GM18508 (cell line): ENCODE measurements around the gene UBP1.

Experiments used
- ATAC-seq: cut with Tn5 transposase; IDR thresholded peaks from one replicate; pipeline ENCODE4 v1.9.1; 2021; ENCODE audit warnings: moderate number of reproducible peaks; ENCODE audit not compliant: insufficient read depth, unreplicated experiment

Gene UBP1

DNA sequence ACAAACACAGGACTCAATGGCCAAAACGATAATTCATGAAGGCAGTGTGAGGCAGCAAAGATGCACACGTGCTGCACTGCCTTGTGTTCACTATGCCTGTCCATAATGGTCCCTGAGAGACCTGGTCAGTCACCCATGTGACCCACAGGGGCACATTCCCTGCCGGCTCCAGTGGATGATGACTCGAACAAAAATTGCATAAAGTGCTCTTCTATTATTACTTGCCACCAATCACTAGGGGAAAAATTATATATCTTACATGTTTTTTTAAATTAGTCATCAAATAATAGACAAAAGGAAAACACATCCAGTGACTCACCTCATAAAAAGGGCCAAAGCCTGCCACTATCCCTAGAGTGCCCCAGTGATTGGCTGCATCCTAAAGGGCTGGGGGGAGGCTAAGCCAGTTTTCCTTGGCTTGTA is 47.5 kb downstream of the UBP1 start:
- no peak for ATAC-seq

DNA sequence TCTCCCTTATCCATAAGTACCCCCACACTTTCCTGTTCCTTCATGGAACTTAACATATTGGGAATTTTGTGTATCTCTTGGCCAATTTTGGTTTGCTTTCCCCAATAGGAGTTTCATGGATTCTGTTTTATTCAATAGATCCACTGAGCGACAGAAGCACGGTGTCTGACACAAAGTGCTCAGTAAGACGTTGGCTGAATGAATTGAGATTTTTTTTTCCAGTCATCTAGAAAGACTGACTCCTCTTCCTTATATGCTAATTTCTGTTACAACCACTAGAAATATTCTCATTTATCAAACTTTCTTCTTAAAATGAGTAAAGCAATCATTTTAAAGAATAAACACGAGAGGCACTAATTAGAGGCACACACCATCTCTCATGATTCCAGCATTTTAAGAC is 48.1 kb downstream of the UBP1 start:
- ATAC-seq: no peak

DNA sequence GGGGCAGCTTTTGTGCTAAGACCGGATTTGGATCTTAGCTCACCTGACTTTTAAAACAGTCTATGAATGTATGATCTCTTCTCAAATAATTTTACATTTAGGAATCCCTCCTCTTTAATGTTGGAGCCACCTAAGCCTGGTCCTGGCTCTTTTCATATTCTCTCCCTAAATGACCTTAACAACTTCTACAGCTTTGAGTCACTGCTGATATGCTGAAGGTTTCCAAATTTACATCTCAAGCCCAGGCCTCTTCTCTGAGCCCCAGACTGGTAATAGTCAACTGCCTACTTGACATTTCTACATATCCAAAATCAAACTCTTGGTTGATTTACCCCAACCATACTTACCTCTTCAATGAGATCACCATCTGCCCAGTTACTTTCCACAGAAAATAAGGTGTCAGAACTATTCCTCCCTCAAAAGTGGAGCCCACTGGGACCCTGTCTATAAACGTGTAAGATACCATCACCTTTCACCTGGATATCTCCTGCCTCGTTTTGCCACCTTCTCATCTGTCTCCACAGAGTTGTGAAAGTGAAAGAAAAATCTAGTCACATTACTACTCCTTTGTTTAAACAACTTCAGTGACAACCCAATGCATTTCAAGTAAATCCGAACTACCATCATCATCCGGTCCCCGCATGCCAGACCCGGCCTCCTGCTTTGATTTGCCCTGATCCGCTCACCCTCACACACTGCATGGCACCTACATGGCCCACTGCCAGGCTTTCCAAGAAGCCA is 48.8 kb downstream of the UBP1 start:
- no peak for ATAC-seq

DNA sequence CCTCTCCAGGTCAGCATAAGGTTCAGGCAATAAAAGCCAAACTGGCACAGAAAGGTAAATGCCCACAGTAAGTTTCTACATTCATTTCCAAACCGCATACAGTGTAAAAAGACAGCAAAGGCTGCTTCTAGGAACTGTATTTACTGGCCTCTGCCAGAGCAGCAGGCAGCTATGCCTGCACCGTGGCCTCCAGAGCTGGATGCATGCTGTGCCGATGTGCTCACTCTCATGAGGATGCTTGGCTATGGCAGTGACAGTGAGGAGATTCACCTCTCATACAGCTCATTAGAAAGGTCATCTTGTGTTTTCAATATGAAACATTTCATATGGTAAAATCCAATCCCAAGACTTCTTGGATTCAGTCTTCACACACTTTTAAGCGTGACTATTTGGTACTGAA is 50.3 kb downstream of the UBP1 start:
- no peak for ATAC-seq

DNA sequence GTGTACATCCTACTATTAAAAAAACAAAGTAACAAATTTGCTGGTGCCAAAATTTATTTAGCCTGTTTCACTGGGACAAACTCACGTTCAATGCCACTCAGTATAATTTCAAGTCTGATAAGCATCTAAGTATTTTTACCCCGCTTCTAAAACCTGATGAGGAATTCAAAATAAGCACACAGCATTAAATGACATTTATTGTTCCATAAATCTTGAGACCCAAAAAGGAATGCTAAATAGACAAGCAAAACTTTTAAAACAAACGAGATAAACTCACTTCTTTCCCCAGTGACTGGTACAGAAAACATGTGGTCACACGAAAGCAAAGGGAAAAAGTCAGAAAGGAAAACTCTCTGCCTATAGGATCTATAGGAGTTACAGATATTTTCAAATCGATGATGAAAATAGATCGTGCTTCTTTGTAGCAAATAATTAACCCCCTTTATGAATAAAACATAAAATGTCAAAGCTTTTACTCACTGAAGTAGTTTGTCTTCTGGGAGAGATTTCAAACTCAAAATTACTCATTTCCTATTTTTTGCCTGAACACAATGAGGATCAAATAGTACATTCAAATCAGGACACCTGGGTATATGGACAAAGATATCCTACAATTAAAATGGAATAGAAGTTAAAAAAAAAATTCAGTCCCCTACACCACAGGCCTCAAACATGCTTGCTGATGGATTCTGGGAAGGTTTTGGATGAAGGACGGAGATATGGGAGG is 51.7 kb downstream of the UBP1 start:
- no peak for ATAC-seq

DNA sequence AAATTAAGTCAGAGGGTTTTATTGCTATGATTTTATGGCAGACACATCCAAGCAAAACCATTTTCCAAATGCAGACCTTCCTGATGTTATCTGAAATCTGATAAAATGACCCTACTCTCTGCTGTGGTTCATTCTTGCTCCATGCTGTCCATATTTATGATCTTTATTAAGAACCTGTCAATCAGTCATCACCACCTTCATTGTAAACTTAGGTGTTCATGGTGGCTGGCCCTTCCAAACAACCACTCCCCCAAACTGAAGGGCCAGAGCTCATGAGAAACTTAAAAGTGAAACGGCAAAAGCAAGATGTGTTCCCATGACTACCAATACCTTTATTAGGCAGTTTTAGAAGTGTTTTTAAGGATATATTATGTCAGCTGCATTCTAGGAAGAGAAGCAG is 53.6 kb downstream of the UBP1 start:
- ATAC-seq: no peak

DNA sequence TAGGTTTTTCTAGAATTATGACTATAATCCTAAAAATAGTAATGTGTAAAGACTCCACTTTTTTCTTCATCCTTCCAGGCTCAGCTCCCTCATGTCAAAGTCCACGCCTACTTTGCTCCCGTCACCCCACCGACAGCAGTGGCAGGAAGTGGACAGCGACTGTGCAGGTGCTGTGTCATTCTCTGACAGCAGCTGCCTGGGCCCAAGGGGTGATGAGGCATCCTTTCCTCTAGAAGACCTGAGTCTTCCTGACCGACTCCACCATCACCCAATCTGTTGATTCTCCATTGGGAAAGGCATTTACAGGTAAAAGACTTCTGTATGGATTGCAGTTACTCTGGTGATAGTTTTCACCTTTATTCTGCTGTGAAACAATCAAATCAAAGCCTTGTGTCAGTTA is 54.8 kb downstream of the UBP1 start:
- ATAC-seq: no peak

DNA sequence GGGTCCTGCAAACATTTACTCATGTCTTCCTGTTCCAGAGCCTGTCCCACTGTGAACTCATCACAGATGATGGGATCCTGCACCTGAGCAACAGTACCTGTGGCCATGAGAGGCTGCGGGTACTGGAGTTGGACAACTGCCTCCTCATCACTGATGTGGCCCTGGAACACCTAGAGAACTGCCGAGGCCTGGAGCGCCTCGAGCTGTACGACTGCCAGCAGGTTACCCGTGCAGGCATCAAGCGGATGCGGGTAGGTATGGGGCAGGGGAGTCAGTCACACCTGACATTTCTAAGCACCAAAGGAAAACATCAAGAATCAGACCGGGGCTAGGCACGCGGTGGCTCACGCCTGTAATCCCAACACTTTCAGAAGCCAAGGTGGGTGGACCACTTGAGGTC is 56.3 kb downstream of the UBP1 start:
- ATAC-seq: no peak

DNA sequence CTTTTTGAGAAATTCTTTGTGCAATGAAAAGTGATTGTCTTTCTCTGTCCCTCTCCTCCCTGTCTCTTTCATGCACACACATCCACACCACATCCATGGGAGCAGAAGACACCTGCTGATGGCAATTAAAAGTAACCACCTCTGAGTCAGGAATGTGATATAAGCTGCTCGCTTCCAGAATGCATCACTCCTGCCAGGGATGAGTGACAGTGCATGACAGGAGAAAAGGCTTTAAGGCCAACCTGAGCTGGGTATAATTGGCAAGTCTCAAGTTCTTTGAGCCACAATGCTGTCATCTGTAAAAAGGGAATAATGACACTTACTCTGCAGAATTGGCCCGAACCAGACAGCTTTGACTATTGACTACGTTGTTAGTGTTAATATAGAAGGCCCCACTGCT is 59.6 kb downstream of the UBP1 start:
- no peak for ATAC-seq

DNA sequence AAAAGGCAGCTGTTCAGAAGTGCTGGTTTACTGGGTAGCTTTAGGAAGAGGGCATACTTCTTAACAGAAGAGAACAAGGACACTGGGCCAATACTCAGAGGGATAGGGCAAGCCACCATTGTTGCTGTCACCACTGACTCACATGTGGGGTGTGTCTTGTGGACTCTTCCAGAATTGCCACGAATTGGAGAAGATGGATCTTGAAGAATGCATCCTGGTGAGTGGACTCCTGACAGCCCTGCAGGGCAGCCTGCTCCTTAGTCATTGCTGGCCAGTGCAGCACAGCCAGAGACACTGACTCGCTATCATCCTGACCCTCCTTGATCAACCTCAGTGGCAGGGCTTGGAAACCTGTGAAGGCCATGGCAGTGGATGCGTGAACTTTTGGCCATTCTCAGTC is 62.3 kb downstream of the UBP1 start:
- no peak for ATAC-seq

DNA sequence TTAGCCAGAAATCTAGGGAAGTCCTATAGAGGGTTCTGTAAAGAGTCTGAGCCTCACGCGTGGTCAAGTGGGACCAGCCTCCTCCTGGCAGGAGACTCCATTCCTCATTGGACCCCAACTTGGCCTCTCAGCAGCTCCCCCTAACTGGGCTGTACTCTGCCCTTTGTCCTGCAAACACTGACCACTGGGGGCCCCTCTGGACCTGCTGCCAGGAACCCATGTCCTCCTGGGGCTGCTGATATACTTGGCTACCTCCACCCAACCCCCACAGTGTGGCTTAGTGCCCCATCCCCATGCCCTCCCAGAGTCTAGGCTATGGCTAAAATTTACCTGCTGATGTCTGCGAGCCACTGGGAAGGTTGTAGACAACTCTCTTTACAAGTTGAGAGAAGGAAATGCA is 62.7 kb downstream of the UBP1 start:
- ATAC-seq: no peak

DNA sequence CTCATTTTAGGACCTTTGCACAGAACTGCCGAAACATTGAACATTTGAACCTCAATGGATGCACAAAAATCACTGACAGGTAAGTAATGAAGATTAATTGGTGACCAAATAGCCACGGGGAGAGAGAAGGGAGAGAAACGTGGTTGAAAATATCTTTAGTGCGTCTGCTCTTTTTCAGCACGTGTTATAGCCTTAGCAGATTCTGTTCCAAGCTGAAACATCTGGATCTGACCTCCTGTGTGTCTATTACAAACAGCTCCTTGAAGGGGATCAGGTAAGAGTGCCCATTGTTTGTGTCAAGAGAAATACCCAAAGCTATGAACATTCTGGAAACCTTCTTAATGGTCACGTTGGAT is 67.1 kb downstream of the UBP1 start:
- ATAC-seq: no peak

DNA sequence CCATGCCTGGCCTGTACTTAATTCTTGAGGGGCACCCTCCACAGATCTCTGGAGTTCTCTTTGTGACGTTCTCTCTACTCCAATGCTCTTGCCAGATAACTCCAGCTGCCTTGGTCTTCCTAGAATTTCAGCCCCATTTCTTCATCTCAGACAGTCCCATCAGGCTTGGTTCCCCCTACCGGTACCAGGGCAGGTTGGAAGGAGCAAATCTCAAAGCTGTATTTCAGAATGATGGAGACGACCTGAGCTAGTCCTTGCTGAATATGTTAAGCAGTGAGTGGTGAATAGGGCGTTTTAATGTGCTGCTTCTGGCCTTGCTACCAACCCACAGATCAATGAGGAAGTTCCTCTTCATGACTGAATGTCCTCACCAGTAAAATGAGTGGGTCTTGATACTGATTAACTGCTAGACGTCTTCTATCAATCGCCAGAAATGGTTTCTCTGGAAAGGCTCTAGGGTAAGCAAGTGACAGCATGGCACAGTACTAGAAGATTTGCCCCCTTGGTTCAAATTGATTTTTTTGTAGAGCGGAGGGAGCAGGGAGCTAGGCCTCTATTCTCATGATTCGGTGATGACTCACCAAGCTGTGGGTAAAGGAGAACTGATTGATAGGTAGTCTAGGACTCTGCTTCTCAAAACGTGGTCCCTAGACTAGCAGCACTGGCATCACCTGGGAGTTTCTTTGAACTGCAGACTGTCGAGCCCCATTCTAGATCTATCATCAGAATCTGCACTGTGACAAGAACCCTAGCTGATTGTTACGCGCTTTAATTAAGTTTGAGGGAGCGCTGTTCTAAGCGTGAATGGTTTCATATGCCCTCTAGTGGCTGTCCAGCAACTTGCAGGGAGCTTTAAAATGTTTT is 67.8 kb downstream of the UBP1 start:
- no peak for ATAC-seq

DNA sequence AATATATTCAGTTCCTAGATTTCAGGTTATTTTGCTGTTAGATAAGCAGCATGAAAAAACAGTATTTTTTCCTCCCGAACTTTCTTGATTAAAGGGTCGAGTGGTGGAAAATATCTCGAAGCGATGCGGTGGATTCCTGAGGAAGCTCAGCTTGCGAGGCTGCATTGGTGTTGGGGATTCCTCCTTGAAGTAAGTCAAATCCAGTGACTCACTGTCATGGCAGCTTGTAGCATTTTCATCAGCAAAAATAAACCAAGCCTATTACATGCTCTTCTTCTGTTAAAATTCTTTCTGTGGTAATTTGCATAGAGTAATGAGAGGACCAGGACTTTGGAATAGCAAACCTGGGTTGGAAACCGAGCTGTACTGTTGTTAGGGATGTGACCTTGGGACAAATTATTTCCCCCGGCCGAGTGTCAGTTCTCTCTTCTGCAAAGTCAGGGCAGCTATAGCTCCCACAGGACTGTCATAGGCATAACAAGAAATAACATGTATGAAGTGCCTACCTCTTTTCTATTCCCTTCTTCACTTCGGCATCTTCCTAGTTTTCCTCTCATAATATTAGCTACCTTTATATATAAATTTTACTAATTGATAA is 75.6 kb downstream of the UBP1 start:
- ATAC-seq: no peak

DNA sequence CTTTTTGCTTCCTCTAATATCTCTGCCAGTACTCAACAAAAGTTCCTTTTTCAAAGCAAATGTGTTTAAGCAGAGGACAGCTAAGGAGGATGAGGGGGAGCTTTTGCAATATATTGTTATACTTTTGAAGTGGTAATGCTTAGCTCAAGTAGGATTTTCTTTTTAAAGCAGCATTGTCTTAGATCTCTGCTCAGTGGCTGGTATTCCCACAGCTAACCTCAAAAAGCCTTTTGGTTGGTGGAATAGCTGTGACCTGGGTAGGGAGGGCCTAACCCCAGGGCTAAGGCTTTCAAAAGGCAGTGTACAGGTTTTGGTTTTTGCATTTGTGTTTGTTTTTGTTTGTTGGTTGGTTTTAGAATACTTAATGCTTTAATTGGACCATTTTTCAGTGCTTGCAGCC is 76.1 kb downstream of the UBP1 start:
- ATAC-seq: no peak

DNA sequence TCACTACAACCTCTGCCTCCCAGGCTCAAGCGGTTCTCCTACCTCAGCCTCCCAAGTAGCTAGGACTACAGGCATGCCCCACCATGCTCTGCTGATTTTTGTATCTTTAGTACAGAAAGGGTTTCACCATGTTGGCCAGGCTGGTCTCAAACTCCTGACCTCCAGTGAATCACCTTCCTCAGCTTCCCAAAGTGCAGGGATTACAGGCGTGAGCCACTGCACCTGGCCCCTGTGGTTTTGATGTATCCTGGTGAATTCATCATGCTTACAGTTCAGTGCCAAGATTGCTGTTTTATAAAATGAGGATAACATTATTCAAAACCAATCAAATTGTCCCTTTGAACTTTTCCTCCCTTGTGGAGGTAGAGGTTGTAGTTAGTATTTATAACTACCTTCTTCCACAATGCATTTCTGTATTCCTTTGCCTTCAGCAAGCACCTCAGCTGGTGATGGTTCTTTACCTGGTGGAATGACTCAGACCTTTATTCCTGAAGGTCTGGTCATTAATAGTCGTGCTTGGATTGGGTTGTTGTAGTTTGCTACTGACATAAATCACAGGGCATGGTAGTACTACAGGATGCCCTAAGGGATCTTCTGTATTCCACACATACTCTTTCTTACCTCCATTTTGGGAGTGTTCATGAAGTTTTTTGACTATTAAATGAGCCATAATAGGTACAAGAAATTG is 76.9 kb downstream of the UBP1 start:
- no peak for ATAC-seq

DNA sequence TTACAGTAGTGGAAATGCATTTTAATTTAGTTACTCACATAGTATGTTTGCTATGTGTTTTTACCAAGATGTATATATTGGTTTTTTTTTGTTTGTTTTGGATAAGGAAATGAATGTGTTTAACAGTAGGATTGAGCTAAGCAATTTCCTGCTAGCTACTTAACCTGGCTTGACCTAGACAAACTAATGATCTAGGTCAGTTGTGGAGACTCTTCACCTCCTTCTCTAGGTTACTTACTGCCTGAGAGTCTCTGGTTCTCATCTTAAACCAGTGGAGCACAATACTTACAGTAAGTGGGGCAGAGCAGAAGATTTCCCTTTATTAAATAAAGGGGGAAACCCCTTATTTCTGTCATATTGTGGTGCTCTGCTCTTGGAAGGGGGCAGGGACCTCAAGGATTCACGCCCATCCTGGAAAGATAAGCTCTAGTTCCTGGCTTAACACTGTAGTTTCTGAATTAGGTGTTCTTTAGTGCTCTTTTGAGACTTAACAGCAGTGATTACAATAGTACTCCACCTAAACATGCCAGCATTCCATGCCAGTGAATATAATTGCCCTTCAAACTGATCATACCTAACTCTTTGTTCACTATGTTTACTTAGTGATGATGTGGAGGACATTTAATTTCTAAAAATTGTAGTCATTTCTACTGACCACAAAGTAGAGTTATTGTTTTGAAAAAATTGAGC is 79.9 kb downstream of the UBP1 start:
- no peak for ATAC-seq

DNA sequence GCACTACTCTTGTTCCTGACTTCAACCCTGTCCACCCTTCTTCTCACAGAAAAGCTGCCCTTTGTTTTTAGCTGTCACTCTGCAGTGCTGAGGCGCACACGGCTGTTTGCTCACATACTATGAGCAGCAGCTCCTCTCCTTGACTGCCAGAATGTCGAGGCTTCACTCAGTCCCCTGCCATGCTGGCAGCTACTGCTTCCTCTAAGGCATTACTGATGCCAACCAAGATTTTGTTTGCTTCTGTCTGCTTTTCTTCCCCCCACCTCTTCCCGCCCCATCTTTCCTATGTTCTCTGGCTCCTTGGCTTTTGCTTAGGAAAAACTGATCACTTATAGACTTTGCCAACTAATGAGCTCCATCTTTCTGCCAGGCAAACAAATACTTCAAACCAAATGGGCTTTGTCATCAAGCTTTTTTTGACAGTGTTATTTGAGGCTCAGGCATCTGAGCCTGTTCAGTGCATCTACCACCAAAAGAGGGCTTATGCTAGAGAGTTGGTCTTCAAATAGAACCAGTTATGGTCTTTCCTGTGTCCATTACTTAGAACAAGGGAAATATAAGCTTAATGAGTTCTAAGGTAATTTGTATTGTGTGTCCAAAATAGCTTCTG is 81.9 kb downstream of the UBP1 start:
- no peak for ATAC-seq

DNA sequence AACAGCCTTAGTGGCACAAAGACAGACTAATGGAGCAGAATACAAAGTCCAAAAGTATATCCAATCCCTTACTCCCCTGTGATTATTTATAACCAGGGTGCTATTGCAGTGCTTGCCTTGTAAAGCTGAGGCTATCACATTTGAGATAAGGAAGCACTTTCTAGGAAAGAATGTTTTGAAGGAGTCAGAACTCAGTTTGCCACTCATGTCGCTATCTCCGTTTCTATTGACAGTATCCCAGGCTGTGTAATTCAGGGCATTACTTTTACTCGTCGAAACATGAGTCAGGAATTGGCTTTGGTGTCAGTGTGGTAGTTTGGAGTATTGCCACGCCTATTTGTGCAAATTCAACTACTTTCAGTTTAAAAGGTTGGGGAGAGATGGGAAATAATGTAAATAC is 84.6 kb downstream of the UBP1 start:
- no peak for ATAC-seq
